ENCODE results near the gene DUSP22.

Gene DUSP22

DNA sequence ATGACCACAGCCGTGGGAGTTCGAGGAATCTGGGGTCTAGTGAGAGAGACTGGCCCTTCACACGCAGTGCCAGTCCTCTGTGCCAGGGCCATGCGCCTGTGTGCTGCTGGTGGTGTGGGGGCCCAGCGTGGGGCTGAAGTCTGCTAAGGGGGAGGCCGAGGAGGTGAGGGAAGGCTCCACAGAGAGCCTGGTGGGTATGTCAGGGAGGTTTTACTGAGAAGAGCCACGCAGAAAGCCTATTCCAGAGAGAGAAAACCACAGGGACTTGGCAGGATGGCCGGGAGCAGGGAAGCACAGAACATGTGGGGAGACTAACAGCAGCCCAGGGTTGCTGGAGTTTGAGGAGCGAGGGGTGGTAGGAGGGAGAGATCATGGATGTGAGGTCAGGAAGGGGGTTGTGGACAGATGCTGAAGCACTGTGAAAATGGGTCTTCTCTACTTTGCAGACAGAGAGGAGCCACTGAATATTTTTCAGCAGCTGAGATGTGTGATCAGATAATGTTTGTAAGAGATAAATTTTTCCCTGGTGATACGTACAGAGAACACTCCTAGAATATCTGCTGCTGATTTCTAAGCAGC is 35.3 kb downstream of the DUSP22 start:
- H3K36me3 ChIP-seq (ENCODE audit: control insufficient read depth, insufficient read depth, low read length) = no peaks in the 10 kb centered on the region
- H3K56ac ChIP-seq (ENCODE audit: low read length) = no peak overlapping the region
- no peaks in the 10 kb centered on the region for H3K4me1 ChIP-seq (ENCODE audit: control insufficient read depth, low read depth, low read length)
- H3K9ac ChIP-seq (ENCODE audit: low read length) = no peak overlapping the region
- no peak overlapping the region for H3K18ac ChIP-seq (ENCODE audit: low read length)
- no peak overlapping the region for H3K4me2 ChIP-seq (ENCODE audit: low read length)
- no peaks in the 10 kb centered on the region for H3K79me2 ChIP-seq (ENCODE audit: control insufficient read depth, insufficient read depth, low read length)
- no CpG with 5 or more reads among the region's 10 CpGs for WGBS (ENCODE audit: extremely low coverage, insufficient coverage, low lambda C conversion rate)
- no peak overlapping the region for H2BK5ac ChIP-seq (ENCODE audit: low read length)
- no peak overlapping the region for H3K23ac ChIP-seq (ENCODE audit: low read length)
- no peak overlapping the region for H2BK15ac ChIP-seq (replicated peaks; ENCODE audit: low read depth)
- no peak overlapping the region for H2AK5ac ChIP-seq (ENCODE audit: low read length)
- no peak overlapping the region for H2BK120ac ChIP-seq (ENCODE audit: low read depth, low read length)
- no peak for DNase-seq
- H4K5ac ChIP-seq (ENCODE audit: low read length) = no peak overlapping the region
- no peak overlapping the region for H4K8ac ChIP-seq (ENCODE audit: low read depth, low read length)
- no peak overlapping the region for H3K27ac ChIP-seq (ENCODE audit: low read depth, low read length)
- no peak overlapping the region for H3K4ac ChIP-seq (ENCODE audit: low read depth, low read length)
- H3K4me3 ChIP-seq (ENCODE audit: low read length) = no peak overlapping the region
- no peaks in the 10 kb centered on the region for H3K79me1 ChIP-seq (ENCODE audit: low read length)
- no peaks in the 10 kb centered on the region for H3K27me3 ChIP-seq (ENCODE audit: insufficient read depth, low read length, poor library complexity)

DNA sequence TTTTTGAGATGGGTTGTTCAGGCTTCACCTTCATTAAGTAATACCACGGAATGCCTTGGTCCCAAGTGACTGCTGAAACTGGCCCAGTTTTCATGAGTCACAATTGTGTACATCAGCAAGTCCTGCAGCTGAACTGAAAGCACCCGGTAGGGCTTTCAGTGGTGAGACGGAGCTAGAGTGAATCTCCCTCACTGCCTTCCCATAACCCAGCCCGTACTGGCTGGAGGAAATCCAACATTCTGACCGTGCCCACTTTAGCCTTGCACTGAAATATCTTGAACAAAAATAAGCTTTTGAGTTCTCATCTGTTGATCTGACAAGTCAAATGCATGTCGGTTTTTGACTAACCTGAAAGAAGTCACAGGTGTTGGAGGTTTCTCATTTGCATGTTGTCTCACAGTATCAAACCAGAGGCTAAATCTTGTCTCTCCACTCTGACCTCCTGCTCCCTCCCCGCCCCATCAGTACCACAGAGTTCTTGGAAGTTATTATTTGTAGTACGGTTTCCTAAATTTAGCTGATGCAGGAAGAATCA is 35.9 kb downstream of the DUSP22 start:
- Histone ChIP-seq H2BK15ac (replicated peaks; ENCODE audit: low read depth) (no peak overlapping the region), H3K27ac (ENCODE audit: low read depth, low read length) (no peak overlapping the region), H4K8ac (ENCODE audit: low read depth, low read length) (no peak overlapping the region), H2AK5ac (ENCODE audit: low read length) (no peak overlapping the region), H3K4me3 (ENCODE audit: low read length) (no peak overlapping the region), H3K79me2 (ENCODE audit: control insufficient read depth, insufficient read depth, low read length) (no peaks in the 10 kb centered on the region), H3K56ac (ENCODE audit: low read length) (no peak overlapping the region), H3K4ac (ENCODE audit: low read depth, low read length) (no peak overlapping the region), H3K27me3 (ENCODE audit: insufficient read depth, low read length, poor library complexity) (no peaks in the 10 kb centered on the region), H3K18ac (ENCODE audit: low read length) (no peak overlapping the region), H3K9ac (ENCODE audit: low read length) (no peak overlapping the region), H3K23ac (ENCODE audit: low read length) (no peak overlapping the region), H3K79me1 (ENCODE audit: low read length) (no peaks in the 10 kb centered on the region), H2BK120ac (ENCODE audit: low read depth, low read length) (no peak overlapping the region), H4K5ac (ENCODE audit: low read length) (no peak overlapping the region), H2BK5ac (ENCODE audit: low read length) (no peak overlapping the region), H3K4me2 (ENCODE audit: low read length) (no peak overlapping the region), H3K4me1 (ENCODE audit: control insufficient read depth, low read depth, low read length) (no peaks in the 10 kb centered on the region), H3K36me3 (ENCODE audit: control insufficient read depth, insufficient read depth, low read length) (no peaks in the 10 kb centered on the region)
- no CpG with 5 or more reads among the region's 8 CpGs for WGBS (ENCODE audit: extremely low coverage, insufficient coverage, low lambda C conversion rate)
- no peak for DNase-seq

DNA sequence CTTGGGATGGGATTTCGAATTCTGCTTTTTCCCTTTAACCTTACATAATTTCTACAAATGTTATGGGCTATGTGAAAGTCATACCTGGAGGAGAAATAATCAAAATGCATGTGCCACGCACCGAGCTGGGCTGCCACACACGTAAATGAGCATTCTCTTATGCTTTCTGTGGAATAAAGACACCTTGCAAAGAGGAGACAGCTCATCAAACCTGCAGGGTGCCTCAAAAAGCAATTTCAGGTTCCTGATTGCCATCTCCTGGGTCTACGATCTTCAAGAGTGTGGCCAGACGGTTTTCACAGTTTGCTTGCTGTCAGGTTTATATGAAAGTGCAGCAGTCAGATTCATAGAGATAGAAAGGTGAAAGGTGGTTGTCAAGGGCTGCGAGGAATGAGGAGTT is 36.6 kb downstream of the DUSP22 start:
- Histone ChIP-seq H3K4me1 (ENCODE audit: control insufficient read depth, low read depth, low read length) (no peaks in the 10 kb centered on the region), H3K18ac (ENCODE audit: low read length) (no peak overlapping the region)

DNA sequence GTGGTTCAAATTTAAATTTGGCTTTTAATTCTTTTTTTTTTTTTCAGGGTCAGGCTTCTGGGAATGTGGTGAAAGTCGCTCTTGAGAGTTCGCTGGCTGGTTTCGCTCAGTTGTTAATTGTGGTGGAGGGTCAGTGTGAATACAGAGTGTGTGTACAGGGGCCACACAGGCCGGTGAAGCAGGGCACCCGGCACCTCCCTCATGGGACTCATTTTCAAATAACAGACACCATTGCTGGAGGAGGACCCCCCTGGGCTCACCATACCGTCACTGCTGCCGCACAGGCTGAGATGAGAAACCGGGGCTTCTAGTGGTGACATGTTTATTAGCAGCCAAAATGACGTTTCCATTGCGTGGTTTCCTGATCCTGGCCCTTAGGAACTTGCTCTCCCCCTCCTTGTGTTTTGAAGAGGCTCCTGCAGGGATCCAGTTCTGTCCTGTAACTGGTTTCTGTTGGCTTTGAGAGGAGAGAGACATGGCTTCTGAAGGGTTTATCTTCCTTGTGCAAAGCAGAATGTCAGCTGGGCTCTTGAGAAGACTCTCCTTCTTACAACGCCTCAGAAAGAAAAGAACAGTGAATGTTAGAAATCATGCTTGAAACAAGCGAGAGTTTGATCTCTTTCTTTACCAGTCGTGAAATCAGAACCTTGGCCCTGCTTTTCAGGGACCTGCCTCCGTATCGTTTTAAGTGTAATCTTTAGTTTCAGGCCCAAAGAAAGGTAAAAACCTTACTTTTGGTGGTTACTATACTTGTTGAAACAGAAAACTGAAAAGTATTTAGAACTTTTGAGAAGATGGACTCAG is 37.8 kb downstream of the DUSP22 start:
- Histone ChIP-seq H4K8ac (ENCODE audit: low read depth, low read length) (no peak overlapping the region), H3K18ac (ENCODE audit: low read length) (no peak overlapping the region), H3K79me2 (ENCODE audit: control insufficient read depth, insufficient read depth, low read length) (no peaks in the 10 kb centered on the region), H3K23ac (ENCODE audit: low read length) (no peak overlapping the region), H3K79me1 (ENCODE audit: low read length) (no peaks in the 10 kb centered on the region), H2BK5ac (ENCODE audit: low read length) (no peak overlapping the region), H3K27ac (ENCODE audit: low read depth, low read length) (no peak overlapping the region), H3K56ac (ENCODE audit: low read length) (no peak overlapping the region), H2BK15ac (replicated peaks; ENCODE audit: low read depth) (no peak overlapping the region), H3K36me3 (ENCODE audit: control insufficient read depth, insufficient read depth, low read length) (no peaks in the 10 kb centered on the region), H2BK120ac (ENCODE audit: low read depth, low read length) (no peak overlapping the region), H3K4me2 (ENCODE audit: low read length) (no peak overlapping the region), H3K9ac (ENCODE audit: low read length) (no peak overlapping the region), H3K4me1 (ENCODE audit: control insufficient read depth, low read depth, low read length) (no peaks in the 10 kb centered on the region), H4K5ac (ENCODE audit: low read length) (no peak overlapping the region), H3K27me3 (ENCODE audit: insufficient read depth, low read length, poor library complexity) (no peaks in the 10 kb centered on the region), H3K4me3 (ENCODE audit: low read length) (no peak overlapping the region), H2AK5ac (ENCODE audit: low read length) (no peak overlapping the region), H3K4ac (ENCODE audit: low read depth, low read length) (no peak overlapping the region)
- WGBS (ENCODE audit: extremely low coverage, insufficient coverage, low lambda C conversion rate) = no CpG with 5 or more reads among the region's 15 CpGs
- DNase-seq = peak; percentile 59

More for the DNA sequence above, 36.6 kb downstream of the DUSP22 start:
- H2BK5ac ChIP-seq (ENCODE audit: low read length) = no peak overlapping the region
- H4K8ac ChIP-seq (ENCODE audit: low read depth, low read length) = no peak overlapping the region
- H3K4me3 ChIP-seq (ENCODE audit: low read length) = peak overlapping the region; percentile 1
- no peak overlapping the region for H4K5ac ChIP-seq (ENCODE audit: low read length)
- DNase-seq = no peak
- H3K27ac ChIP-seq (ENCODE audit: low read depth, low read length) = no peak overlapping the region
- H3K9ac ChIP-seq (ENCODE audit: low read length) = no peak overlapping the region
- no peaks in the 10 kb centered on the region for H3K36me3 ChIP-seq (ENCODE audit: control insufficient read depth, insufficient read depth, low read length)
- no peaks in the 10 kb centered on the region for H3K79me1 ChIP-seq (ENCODE audit: low read length)
- H3K4me2 ChIP-seq (ENCODE audit: low read length) = no peak overlapping the region
- WGBS (ENCODE audit: extremely low coverage, insufficient coverage, low lambda C conversion rate) = no CpG with 5 or more reads among the region's 7 CpGs
- H2AK5ac ChIP-seq (ENCODE audit: low read length) = no peak overlapping the region
- no peak overlapping the region for H3K56ac ChIP-seq (ENCODE audit: low read length)
- H2BK120ac ChIP-seq (ENCODE audit: low read depth, low read length) = no peak overlapping the region
- no peak overlapping the region for H3K4ac ChIP-seq (ENCODE audit: low read depth, low read length)
- H3K27me3 ChIP-seq (ENCODE audit: insufficient read depth, low read length, poor library complexity) = no peaks in the 10 kb centered on the region
- no peaks in the 10 kb centered on the region for H3K79me2 ChIP-seq (ENCODE audit: control insufficient read depth, insufficient read depth, low read length)
- no peak overlapping the region for H2BK15ac ChIP-seq (replicated peaks; ENCODE audit: low read depth)
- H3K23ac ChIP-seq (ENCODE audit: low read length) = no peak overlapping the region

DNA sequence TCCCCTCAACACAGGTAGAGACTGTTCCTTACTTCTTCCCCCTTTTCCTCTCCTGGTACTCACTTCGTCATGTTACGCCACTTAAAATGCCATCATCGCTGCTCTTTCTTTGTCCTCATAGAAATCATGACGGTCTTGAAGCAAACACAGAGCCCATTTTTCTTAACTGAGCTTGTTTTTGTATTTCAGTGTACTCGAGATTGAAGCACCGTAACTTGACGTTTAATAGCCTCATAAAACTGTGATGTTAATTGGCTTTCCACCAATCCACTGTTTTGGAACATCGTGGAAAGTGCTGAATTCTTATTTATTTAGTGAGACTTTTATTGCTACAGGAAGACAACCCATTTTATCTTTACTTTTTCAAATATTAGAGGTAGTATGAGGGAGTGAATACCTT is 38.7 kb downstream of the DUSP22 start:
- Histone ChIP-seq H2AK5ac (ENCODE audit: low read length) (no peak overlapping the region), H3K9ac (ENCODE audit: low read length) (no peak overlapping the region), H2BK15ac (replicated peaks; ENCODE audit: low read depth) (no peak overlapping the region), H2BK5ac (ENCODE audit: low read length) (no peak overlapping the region), H3K79me2 (ENCODE audit: control insufficient read depth, insufficient read depth, low read length) (no peaks in the 10 kb centered on the region), H4K5ac (ENCODE audit: low read length) (no peak overlapping the region), H3K18ac (ENCODE audit: low read length) (no peak overlapping the region), H3K4me2 (ENCODE audit: low read length) (no peak overlapping the region), H3K4me3 (ENCODE audit: low read length) (no peak overlapping the region), H3K56ac (ENCODE audit: low read length) (no peak overlapping the region), H3K4me1 (ENCODE audit: control insufficient read depth, low read depth, low read length) (no peaks in the 10 kb centered on the region), H3K27ac (ENCODE audit: low read depth, low read length) (no peak overlapping the region), H3K27me3 (ENCODE audit: insufficient read depth, low read length, poor library complexity) (no peaks in the 10 kb centered on the region), H3K36me3 (ENCODE audit: control insufficient read depth, insufficient read depth, low read length) (no peaks in the 10 kb centered on the region), H4K8ac (ENCODE audit: low read depth, low read length) (no peak overlapping the region), H3K4ac (ENCODE audit: low read depth, low read length) (no peak overlapping the region), H3K23ac (ENCODE audit: low read length) (no peak overlapping the region), H2BK120ac (ENCODE audit: low read depth, low read length) (no peak overlapping the region), H3K79me1 (ENCODE audit: low read length) (no peaks in the 10 kb centered on the region)
- DNase-seq = no peak
- WGBS (ENCODE audit: extremely low coverage, insufficient coverage, low lambda C conversion rate) = no CpG with 5 or more reads among the region's 8 CpGs

Measured in mesendoderm (in vitro differentiated cells).